ENCODE results near the gene C8B. TPM values are rescaled to one million over a fixed set of nuclear protein-coding genes. Genes with fewer than 3 reads are reported as not detected.

The C8B gene
- total and polyA plus RNA-seq, 2 of the 13 experiments (the other 11 are each of a cell fraction or from before 2014, with no cell fraction given) = 8.4 to 11.3 TPM

DNA sequence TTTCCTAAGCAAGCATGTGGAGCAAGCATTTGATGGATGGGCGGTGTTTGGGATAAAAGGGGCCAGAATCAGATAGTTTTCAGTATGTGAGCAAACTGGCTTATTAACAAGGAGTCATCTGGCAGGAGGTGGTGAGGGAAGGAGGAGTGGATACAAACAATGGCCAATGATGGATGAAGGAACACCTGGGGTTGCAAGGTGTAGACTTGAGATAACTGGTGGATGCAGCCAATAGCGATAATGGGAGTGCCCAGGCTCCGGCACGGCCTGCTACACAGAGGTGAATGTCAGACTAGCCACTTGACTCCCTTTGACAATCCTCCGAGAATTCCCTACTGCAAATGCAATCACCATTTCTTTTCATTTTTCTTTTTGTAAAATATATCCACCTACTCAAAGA is 41.7 kb downstream of the C8B start:
- TF ChIP-seq NCOA5 (CRISPR knock-in tag; IDR thresholded peaks at IDR 0.05) = no peak
- TF ChIP-seq, protein P1, sequence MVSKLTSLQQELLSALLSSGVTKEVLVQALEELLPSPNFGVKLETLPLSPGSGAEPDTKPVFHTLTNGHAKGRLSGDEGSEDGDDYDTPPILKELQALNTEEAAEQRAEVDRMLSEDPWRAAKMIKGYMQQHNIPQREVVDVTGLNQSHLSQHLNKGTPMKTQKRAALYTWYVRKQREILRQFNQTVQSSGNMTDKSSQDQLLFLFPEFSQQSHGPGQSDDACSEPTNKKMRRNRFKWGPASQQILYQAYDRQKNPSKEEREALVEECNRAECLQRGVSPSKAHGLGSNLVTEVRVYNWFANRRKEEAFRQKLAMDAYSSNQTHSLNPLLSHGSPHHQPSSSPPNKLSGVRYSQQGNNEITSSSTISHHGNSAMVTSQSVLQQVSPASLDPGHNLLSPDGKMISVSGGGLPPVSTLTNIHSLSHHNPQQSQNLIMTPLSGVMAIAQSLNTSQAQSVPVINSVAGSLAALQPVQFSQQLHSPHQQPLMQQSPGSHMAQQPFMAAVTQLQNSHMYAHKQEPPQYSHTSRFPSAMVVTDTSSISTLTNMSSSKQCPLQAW (CRISPR knock-in tag; IDR thresholded peaks at IDR 0.05) = no peak
- no peak overlapping the region for H2AFZ ChIP-seq (ENCODE audit: low read length)
- peaks cover 54% of the 10 kb centered on the region for H3K4me1 ChIP-seq (ENCODE audit: insufficient read depth, low read length)
- in situ Hi-C loops (cut with HindIII; ENCODE audit: extremely low pct_ligation_motif_present, low pct_unique_long_range_greater_than_20kb) (no loop called here), intact Hi-C loops (cut with micrococcal nuclease; ENCODE audit: unreplicated experiment) (no loop called here)
- no peak overlapping the region for H3K4me3 ChIP-seq (replicated peaks in 1 of 3; ENCODE audit: insufficient read depth in 1 of 3, low read depth in 2 of 3, low read length in 3 of 3)
- no peak overlapping the region for H3K4me2 ChIP-seq (ENCODE audit: low read depth, low read length)
- no peaks in the 10 kb centered on the region for H3K36me3 ChIP-seq (replicated peaks in 1 of 2; ENCODE audit: control insufficient read depth in 1 of 2, insufficient read depth in 2 of 2, low read length in 2 of 2)
- no TSS peak for BruUV-seq (replicated peaks)
- H3K27me3 ChIP-seq (ENCODE audit: control insufficient read depth in 1 of 2, insufficient read depth in 2 of 2, low read length in 2 of 2) = no peaks in the 10 kb centered on the region
- no peak for DNase-seq (ENCODE audit: low spot score)
- no peak overlapping the region for H3K9ac ChIP-seq (ENCODE audit: insufficient read depth, low read depth, low read length)
- CTCF ChIA-PET (ENCODE audit: low intra/inter-chr PET ratio, low total read pairs) = no interaction called here
- ATAC-seq = no peak
- H3K79me2 ChIP-seq (ENCODE audit: insufficient read depth, low read length) = no peaks in the 10 kb centered on the region
- H3K27ac ChIP-seq (ENCODE audit: extremely low read length, insufficient read depth, low read length) = no peak overlapping the region
- H4K20me1 ChIP-seq (ENCODE audit: insufficient read depth, low read length) = no peaks in the 10 kb centered on the region
- POLR2A ChIA-PET = no interaction called here
- FAIRE-seq = no peak
- 97% methylated on average over 5 of the region's 5 CpGs for WGBS (ENCODE audit: low lambda C conversion rate)
- no peaks in the 10 kb centered on the region for H3K9me3 ChIP-seq (ENCODE audit: low read length)

- FAIRE-seq (no peak), ATAC-seq (no peak), DNase-seq (ENCODE audit: low spot score) (no peak)
- no peaks in the 10 kb centered on the region for H4K20me1 ChIP-seq (ENCODE audit: insufficient read depth, low read length)
- peaks cover 64% of the 10 kb centered on the region for H3K4me1 ChIP-seq (ENCODE audit: insufficient read depth, low read length)
- no peaks in the 10 kb centered on the region for H3K27me3 ChIP-seq (ENCODE audit: control insufficient read depth in 1 of 2, insufficient read depth in 2 of 2, low read length in 2 of 2)
- POLR2A ChIA-PET = interaction anchor here (1.7 to 2.5 kb wide), 3 partner anchors 12 to 69 kb away, joined by 6 to 21 read pairs (median 6); partner anchors contain the start of gene C8A
- no TSS peak for BruUV-seq (replicated peaks)
- no peaks in the 10 kb centered on the region for H3K36me3 ChIP-seq (replicated peaks in 1 of 2; ENCODE audit: control insufficient read depth in 1 of 2, insufficient read depth in 2 of 2, low read length in 2 of 2)
- intact Hi-C loops (cut with micrococcal nuclease; ENCODE audit: unreplicated experiment) (no loop called here), in situ Hi-C loops (cut with HindIII; ENCODE audit: extremely low pct_ligation_motif_present, low pct_unique_long_range_greater_than_20kb) (no loop called here)
- CTCF ChIA-PET (ENCODE audit: low intra/inter-chr PET ratio, low total read pairs) = no interaction called here
- no peaks in the 10 kb centered on the region for H3K9me3 ChIP-seq (ENCODE audit: low read length)
- no peaks in the 10 kb centered on the region for H3K79me2 ChIP-seq (ENCODE audit: insufficient read depth, low read length)
- H3K4me2 ChIP-seq (ENCODE audit: low read depth, low read length) = no peak overlapping the region
- no peak overlapping the region for H3K27ac ChIP-seq (ENCODE audit: extremely low read length, insufficient read depth, low read length)
- no peak overlapping the region for H2AFZ ChIP-seq (ENCODE audit: low read length)
- H3K9ac ChIP-seq (ENCODE audit: insufficient read depth, low read depth, low read length) = no peak overlapping the region
- no peak overlapping the region for H3K4me3 ChIP-seq (replicated peaks in 1 of 3; ENCODE audit: insufficient read depth in 1 of 3, low read depth in 2 of 3, low read length in 3 of 3)
- 67% methylated on average over 3 of the region's 3 CpGs for WGBS (ENCODE audit: low lambda C conversion rate)
- TF ChIP-seq ARHGAP35 (CRISPR knock-in tag; IDR thresholded peaks at IDR 0.05; ENCODE audit: borderline replicate concordance) = no peak
- no peak for TF ChIP-seq CREB1 (IDR thresholded peaks at IDR 0.05)
- TF ChIP-seq CREB1 (CRISPR knock-in tag; IDR thresholded peaks at IDR 0.05) = no peak
- TF ChIP-seq, protein P2, sequence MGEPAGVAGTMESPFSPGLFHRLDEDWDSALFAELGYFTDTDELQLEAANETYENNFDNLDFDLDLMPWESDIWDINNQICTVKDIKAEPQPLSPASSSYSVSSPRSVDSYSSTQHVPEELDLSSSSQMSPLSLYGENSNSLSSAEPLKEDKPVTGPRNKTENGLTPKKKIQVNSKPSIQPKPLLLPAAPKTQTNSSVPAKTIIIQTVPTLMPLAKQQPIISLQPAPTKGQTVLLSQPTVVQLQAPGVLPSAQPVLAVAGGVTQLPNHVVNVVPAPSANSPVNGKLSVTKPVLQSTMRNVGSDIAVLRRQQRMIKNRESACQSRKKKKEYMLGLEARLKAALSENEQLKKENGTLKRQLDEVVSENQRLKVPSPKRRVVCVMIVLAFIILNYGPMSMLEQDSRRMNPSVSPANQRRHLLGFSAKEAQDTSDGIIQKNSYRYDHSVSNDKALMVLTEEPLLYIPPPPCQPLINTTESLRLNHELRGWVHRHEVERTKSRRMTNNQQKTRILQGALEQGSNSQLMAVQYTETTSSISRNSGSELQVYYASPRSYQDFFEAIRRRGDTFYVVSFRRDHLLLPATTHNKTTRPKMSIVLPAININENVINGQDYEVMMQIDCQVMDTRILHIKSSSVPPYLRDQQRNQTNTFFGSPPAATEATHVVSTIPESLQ (CRISPR knock-in tag; conservative IDR thresholded peaks at IDR 0.05) = no peak
- TF ChIP-seq RFXAP (CRISPR knock-in tag; IDR thresholded peaks at IDR 0.05; ENCODE audit: borderline replicate concordance) = no peak
- TF ChIP-seq ZBTB2 (CRISPR knock-in tag; IDR thresholded peaks at IDR 0.05; ENCODE audit: low read depth) = no peak
- no peak for TF ChIP-seq ZNF788 (CRISPR knock-in tag; IDR thresholded peaks at IDR 0.05; ENCODE audit: borderline replicate concordance)
Measured at GRCh38 chr1:56923201-56923600, 42.6 kb downstream of the C8B start.

Measured in HepG2 (cell line).